ENCODE results near the gene TRAP1. TPM values are rescaled to one million over a fixed set of nuclear protein-coding genes. Genes with fewer than 3 reads are reported as not detected.

The TRAP1 gene
- total RNA-seq, 1 donor from 2014 or later, result 111 TPM

- Histone ChIP-seq H3K36me3 (peaks cover 0 to 70% of the 10 kb centered on the region in 2 donors), H3K27ac (no peak overlapping the region), H3K4me3 (no peak overlapping the region), H3K27me3 (no peaks in the 10 kb centered on the region), H3K9me3 (no peaks in the 10 kb centered on the region), H3K4me1 (no peaks in the 10 kb centered on the region)
- no peak for DNase-seq (ENCODE audit: extremely low spot score in 2 of 2)
- intact Hi-C loops (cut with DNase I), result no loop called here
- TF ChIP-seq POLR2A (IDR thresholded peaks at IDR 0.05) (no peak), CTCF (IDR thresholded peaks at IDR 0.05) (no peak), POLR2AphosphoS5 (IDR thresholded peaks at IDR 0.05; ENCODE audit: insufficient read depth in 1 of 2, low read depth in 1 of 2) (no peak)
These were observed 44.2 kb upstream of the TRAP1 start for GRCh38 chr16:3761375-3762106.

- intact Hi-C loops (cut with DNase I), result no loop called here
These were observed 43.2 kb upstream of the TRAP1 start for GRCh38 chr16:3760518-3760917.

DNA sequence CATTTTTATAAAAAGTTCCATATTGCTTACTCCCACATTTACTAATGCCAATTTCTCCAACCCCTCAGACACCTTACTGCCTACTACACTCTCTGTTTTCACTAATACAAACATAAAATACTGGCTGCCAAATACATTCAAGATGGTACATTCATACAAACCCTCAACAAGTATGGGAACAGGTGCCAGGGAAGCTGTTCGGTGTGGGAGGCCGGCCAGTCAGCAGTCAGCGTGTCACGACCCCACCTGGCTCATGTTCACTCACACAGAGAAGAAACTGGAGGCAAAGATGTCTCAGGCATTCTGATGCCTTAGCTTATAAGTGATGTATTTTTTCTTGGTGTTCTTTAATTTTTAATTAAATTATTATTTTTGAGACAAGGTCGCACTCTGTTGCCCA, 42.4 kb upstream of the TRAP1 start:
- TF ChIP-seq CTCF (IDR thresholded peaks at IDR 0.05), result no peak
- no peak for DNase-seq (ENCODE audit: extremely low spot score in 2 of 2)
- intact Hi-C loops (cut with DNase I), result no loop called here

More at GRCh38 chr16:3760518-3760917, 43.2 kb upstream of the TRAP1 start:
- Histone ChIP-seq H3K36me3 (peaks cover 0 to 70% of the 10 kb centered on the region in 2 donors), H3K27ac (no peak overlapping the region), H3K4me3 (no peak overlapping the region), H3K9me3 (no peaks in the 10 kb centered on the region), H3K27me3 (no peaks in the 10 kb centered on the region), H3K4me1 (no peaks in the 10 kb centered on the region)
- DNase-seq (ENCODE audit: extremely low spot score in 2 of 2), result no peak
- no peak for TF ChIP-seq POLR2AphosphoS5 (IDR thresholded peaks at IDR 0.05; ENCODE audit: insufficient read depth in 1 of 2, low read depth in 1 of 2)
- TF ChIP-seq POLR2A (IDR thresholded peaks at IDR 0.05), result no peak
- no peak for TF ChIP-seq CTCF (IDR thresholded peaks at IDR 0.05)

GRCh38 chr16:3756113-3756512, 38.8 kb upstream of the TRAP1 start:
- no peaks in the 10 kb centered on the region for H3K9me3 ChIP-seq
- H3K27ac ChIP-seq, result no peak overlapping the region
- H3K4me1 ChIP-seq, result no peaks in the 10 kb centered on the region
- no peak for TF ChIP-seq CTCF (IDR thresholded peaks at IDR 0.05)
- TF ChIP-seq POLR2A (IDR thresholded peaks at IDR 0.05), result no peak
- no peak for TF ChIP-seq POLR2AphosphoS5 (IDR thresholded peaks at IDR 0.05; ENCODE audit: insufficient read depth in 1 of 2, low read depth in 1 of 2)
- H3K27me3 ChIP-seq, result no peaks in the 10 kb centered on the region
- H3K36me3 ChIP-seq, result peaks cover 0 to 63% of the 10 kb centered on the region in 2 donors
- H3K4me3 ChIP-seq, result no peak overlapping the region
- no peak for DNase-seq (ENCODE audit: extremely low spot score in 2 of 2)
- intact Hi-C loops (cut with DNase I), result no loop called here

More for the DNA sequence above, 42.4 kb upstream of the TRAP1 start:
- Histone ChIP-seq H3K27ac (no peak overlapping the region), H3K36me3 (peaks cover 0 to 70% of the 10 kb centered on the region in 2 donors), H3K27me3 (no peaks in the 10 kb centered on the region), H3K4me1 (no peaks in the 10 kb centered on the region), H3K9me3 (no peaks in the 10 kb centered on the region), H3K4me3 (no peak overlapping the region)

DNA sequence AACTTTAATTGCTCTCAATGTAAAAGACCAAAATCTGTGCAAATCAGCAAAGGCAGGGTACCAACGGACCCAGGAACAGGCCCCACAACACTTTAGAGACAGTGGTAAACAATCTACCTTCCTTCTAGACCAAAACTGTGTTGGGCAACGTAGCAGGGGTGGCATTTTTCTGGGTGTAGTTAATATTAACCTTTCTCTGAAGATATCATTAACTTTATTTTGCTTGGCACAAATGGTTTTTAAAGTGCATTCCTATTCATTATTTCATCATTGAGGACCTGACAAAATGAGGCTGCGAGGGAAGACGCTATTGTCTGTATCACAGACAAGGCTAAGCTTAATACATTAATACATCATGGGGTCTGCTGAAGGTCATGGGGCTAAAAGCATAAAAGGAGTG, 37.9 kb upstream of the TRAP1 start:
- no peaks in the 10 kb centered on the region for H3K9me3 ChIP-seq
- no peaks in the 10 kb centered on the region for H3K27me3 ChIP-seq
- intact Hi-C loops (cut with DNase I), result no loop called here
- H3K27ac ChIP-seq, result no peak overlapping the region
- no peaks in the 10 kb centered on the region for H3K4me1 ChIP-seq
- peaks cover 0 to 71% of the 10 kb centered on the region in 2 donors for H3K36me3 ChIP-seq
- H3K4me3 ChIP-seq, result no peak overlapping the region
- TF ChIP-seq POLR2AphosphoS5 (IDR thresholded peaks at IDR 0.05; ENCODE audit: insufficient read depth in 1 of 2, low read depth in 1 of 2) (no peak), POLR2A (IDR thresholded peaks at IDR 0.05) (no peak), CTCF (IDR thresholded peaks at IDR 0.05) (no peak)
- no peak for DNase-seq (ENCODE audit: extremely low spot score in 2 of 2)

Data from vagina (tissue), 2 donors.